HG03432 (cell line): ENCODE results near the gene KRT26.
"Not testable (repeated sequence)": the region's sequence is repeated elsewhere in the genome, so short reads cannot be mapped to it uniquely, and the experiment has no call there.

ENCODE experiments used
- ATAC-seq: cut with Tn5 transposase; IDR thresholded peaks from one replicate; pipeline ENCODE4 v1.9.1; 2021; ENCODE audit warnings: mild to moderate bottlenecking, moderate library complexity; ENCODE audit not compliant: unreplicated experiment

Gene KRT26

GRCh38 chr17:40772101-40772500, at the start of gene KRT26:
KRT26 (minus strand) TSS chr17:40772201; CDS start chr17:40772113, 88 bp downstream.
- no peak for ATAC-seq

GRCh38 chr17:40821536-40821935, 49.5 kb upstream of the KRT26 start:
- no peak for ATAC-seq

- no peak for ATAC-seq
Observed at GRCh38 chr17:40820228-40820838, 48.3 kb upstream of the KRT26 start.

GRCh38 chr17:40819528-40820125, 47.6 kb upstream of the KRT26 start:
- no peak for ATAC-seq

- peak; percentile 85 for ATAC-seq
Observed at GRCh38 chr17:40818733-40819527, 46.9 kb upstream of the KRT26 start.

- ATAC-seq: no peak
Observed at GRCh38 chr17:40818343-40818732, 46.3 kb upstream of the KRT26 start.

GRCh38 chr17:40817103-40817682, 45.2 kb upstream of the KRT26 start:
- no peak for ATAC-seq

- ATAC-seq: no peak
Observed at GRCh38 chr17:40816569-40816968, 44.6 kb upstream of the KRT26 start.

- ATAC-seq: no peak
Observed at GRCh38 chr17:40815381-40815780, 43.4 kb upstream of the KRT26 start.

GRCh38 chr17:40814657-40815056, 42.7 kb upstream of the KRT26 start:
- ATAC-seq: not testable (repeated sequence)

- ATAC-seq: no peak
Observed at GRCh38 chr17:40813804-40814203, 41.8 kb upstream of the KRT26 start.

GRCh38 chr17:40812639-40813038, 40.6 kb upstream of the KRT26 start:
- no peak for ATAC-seq

- ATAC-seq: no peak
Observed at GRCh38 chr17:40810494-40810893, 38.5 kb upstream of the KRT26 start.

GRCh38 chr17:40809721-40810421, 37.9 kb upstream of the KRT26 start:
- no peak for ATAC-seq

GRCh38 chr17:40806131-40806530, 34.1 kb upstream of the KRT26 start:
- no peak for ATAC-seq

GRCh38 chr17:40803617-40804082, 31.6 kb upstream of the KRT26 start:
- no peak for ATAC-seq

- no peak for ATAC-seq
Observed at GRCh38 chr17:40801157-40801556, 29.2 kb upstream of the KRT26 start.

- no peak for ATAC-seq
Observed at GRCh38 chr17:40800381-40800780, 28.4 kb upstream of the KRT26 start.

- ATAC-seq: no peak
Observed at GRCh38 chr17:40799859-40800258, 27.9 kb upstream of the KRT26 start, which contains the start of gene KRT28. KRT28 (minus strand) TSS chr17:40799959; CDS start chr17:40799893, 66 bp downstream.

GRCh38 chr17:40796846-40797245, 24.8 kb upstream of the KRT26 start:
- ATAC-seq: no peak
